NCI-H2227 (cell line): Measurements from ENCODE around the gene ARHGEF26.
A peak's percentile ranks its signal among the peaks of the same experiment; 100 is the strongest.
"Not testable (repeated sequence)": the region's sequence is repeated elsewhere in the genome, so short reads cannot be mapped to it uniquely, and the experiment has no call there.

ENCODE experiments used
- DNase-seq: peaks from one replicate; lab custom pipeline; 2025; ENCODE audit not compliant: unreplicated experiment; lab: John Stamatoyannopoulos, UW

Gene ARHGEF26

GRCh38 chr3:154120961-154121700 is at the start of gene ARHGEF26:
Gene ARHGEF26 (plus strand): TSS chr3:154121390. CDS start chr3:154121993, 603 bp downstream.
- DNase-seq: peak; percentile 75

GRCh38 chr3:154074966-154075365 is 46.2 kb upstream of the ARHGEF26 start:
- no peak for DNase-seq

- no peak for DNase-seq
Measured at GRCh38 chr3:154078672-154079071, 42.5 kb upstream of the ARHGEF26 start.

DNA sequence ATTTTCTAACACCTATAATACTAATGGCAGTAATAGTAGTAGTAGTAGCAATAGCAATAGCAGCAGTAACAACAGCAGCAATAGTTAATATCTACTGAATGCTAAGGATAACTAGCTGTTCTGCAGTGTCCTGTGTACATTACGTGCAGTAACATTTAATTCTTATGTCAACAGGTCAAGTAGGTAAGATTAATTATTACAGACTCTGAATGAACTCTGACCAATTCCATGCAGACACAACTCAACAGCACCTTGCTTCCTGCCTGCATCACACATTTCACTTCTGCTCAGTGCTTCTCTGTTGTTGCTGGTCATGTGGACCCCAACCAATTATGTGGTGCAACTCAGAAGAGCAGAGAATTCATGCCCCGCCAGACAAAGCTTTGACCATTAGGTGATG is 39.9 kb upstream of the ARHGEF26 start:
- DNase-seq: no peak

- no peak for DNase-seq
Measured at GRCh38 chr3:154085071-154085470, 36.1 kb upstream of the ARHGEF26 start.

DNA sequence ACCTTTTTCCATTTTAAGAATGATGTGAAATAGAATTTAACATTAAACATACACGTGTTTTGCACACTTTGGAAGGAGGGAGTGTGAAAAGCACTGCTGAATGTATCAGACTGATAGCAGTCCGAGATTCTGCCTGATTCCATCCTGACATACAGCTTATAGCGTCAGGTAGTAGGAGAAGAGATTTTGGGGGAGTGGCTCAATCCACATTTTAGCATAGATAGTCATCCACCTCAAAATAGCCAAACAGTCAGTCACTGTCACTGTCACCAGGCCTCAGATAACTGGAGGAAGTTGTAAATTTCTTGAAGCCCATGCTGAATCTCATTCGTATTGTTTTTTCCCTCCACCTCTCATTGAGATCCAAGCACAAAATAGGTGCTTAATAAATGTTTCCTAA is 35.4 kb upstream of the ARHGEF26 start:
- DNase-seq: no peak

DNA sequence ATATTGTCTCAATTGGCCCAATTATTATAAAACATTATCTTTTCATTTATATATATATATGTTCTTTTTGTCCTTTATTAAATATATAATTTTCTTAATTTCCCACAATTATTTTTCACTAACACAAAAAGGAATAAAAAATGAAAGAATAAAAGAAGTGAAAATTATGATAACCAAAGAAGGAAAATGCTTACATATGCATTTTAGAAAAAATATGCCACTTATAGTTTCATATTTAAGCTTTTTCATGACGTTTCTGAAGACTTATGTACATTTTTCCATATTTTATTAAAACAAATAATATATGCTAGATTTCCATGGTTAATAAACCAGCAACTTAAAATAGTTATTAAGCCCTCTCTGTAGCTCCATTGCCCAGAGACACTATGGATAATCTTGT is 34.9 kb upstream of the ARHGEF26 start:
- no peak for DNase-seq

- DNase-seq: not testable (repeated sequence)
Measured at GRCh38 chr3:154087756-154088480, 33.3 kb upstream of the ARHGEF26 start.

- no peak for DNase-seq
Measured at GRCh38 chr3:154089421-154090420, 31.5 kb upstream of the ARHGEF26 start.

DNA sequence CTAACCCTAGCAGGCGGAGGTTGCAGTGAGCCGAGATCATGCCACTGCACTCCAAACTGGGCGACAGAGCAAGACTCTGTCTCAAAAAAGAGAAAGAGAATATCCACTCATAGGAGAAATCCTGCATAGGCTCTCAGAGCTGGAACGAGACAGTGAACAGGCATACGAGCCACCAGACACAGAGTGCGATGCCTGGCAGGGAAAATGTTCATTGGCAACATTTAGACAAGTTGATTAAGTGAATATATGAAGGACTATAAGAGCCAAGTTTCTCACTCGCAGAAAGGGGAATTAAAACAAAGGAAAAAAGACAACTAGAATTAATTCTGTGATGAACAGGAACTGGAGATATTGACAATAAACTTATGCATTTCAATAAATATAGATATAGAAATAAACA is 27.1 kb upstream of the ARHGEF26 start:
- no peak for DNase-seq

GRCh38 chr3:154095832-154096421 is 25.3 kb upstream of the ARHGEF26 start:
- DNase-seq: no peak

DNA sequence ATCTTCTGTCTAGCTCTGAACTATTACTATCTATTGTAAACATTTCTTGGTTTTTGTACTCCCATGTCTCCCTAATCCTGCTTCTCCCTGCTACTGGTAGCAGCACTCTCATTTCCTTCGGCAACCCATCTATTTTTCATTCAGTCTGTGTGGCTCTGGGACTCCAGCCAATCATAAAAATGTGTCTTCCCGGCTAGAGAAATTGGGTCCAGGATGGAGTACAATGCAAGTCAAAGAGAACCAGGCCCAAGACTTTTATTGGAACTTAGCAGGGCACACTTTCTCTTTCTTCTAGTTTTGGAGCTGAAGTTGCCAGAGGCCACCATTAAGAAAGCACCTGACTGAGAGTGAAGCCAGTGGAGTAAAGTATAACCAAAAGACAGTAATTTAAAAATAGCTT is 22.8 kb upstream of the ARHGEF26 start:
- no peak for DNase-seq

- DNase-seq: no peak
Measured at GRCh38 chr3:154100556-154100955, 20.6 kb upstream of the ARHGEF26 start.

- DNase-seq: no peak
Measured at GRCh38 chr3:154101250-154101649, 19.9 kb upstream of the ARHGEF26 start.

DNA sequence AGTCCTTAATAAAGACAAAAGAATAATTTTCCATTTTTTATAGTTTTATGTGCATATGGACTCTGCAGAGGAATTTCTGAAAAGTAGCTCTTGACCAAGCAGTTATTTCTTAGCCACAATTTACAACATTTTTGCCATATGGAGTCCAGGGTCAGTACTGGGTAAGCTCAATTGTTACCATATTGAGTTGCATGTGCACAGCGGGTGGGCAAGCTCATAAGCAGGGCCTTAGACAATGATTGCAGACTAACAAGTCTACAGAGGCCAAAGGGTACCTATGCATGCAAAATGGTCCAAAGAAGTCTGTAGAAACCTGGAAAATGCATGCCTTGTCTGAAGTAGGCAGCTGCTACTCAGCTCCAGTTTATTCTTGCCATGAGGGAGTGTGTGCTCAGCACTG is 19.0 kb upstream of the ARHGEF26 start:
- DNase-seq: peak; percentile 48

GRCh38 chr3:154105218-154105975 is 15.8 kb upstream of the ARHGEF26 start:
- DNase-seq: no peak

DNA sequence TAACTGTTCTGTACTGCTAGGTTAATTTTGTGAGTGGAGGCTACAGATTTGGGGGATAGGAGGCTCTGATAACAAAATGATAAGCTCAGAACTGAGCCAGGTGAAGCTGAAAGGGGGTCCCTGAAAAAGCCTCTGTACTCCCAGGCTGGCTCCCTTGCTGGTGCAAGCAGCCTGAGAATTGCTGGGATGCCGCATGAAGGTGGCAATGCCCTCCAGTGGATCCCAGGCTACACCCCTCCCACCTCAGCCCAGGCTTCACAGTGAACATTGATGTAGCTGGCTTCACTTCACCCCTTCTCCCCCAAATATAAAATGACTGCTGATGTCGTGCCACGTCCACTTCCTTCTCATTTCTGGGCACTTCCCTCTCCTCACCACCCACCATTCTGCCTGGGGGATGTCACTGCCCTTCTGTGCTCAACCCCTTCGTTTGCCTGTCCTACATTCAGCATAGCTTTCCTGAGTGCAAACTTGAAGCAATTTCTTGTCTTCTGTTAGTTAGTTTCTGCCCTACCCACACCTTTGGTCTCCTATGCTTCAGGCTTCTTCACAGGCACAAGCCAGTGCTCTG is 9.7 kb upstream of the ARHGEF26 start:
- no peak for DNase-seq

- DNase-seq: no peak
Measured at GRCh38 chr3:154112146-154112852, 8.9 kb upstream of the ARHGEF26 start.

DNA sequence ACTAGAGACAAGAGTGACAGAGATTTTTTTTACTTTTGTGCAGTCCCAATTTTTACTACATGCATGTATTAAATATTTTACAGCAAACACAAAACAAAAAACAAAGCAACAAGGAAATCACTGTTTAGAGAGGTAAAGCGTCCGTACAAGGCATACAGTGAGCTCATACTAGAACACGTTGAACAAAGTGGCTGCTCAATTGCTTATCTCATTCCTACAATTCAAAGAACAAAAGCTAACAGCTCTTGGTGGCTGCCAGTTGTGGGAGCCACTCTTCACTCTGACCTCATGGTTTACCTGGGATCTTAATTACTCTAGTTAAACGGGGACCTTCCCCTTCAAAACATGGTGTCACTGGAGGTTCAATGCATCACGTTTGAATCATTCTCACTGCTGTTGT is 7.6 kb upstream of the ARHGEF26 start:
- peak; percentile 11 for DNase-seq
